Liver (tissue), 9 donors: ENCODE data around the gene PDCD1. TPM values are rescaled to one million over a fixed set of nuclear protein-coding genes. Genes with fewer than 3 reads are reported as not detected.

Experiments used
- DNase-seq: peaks from one replicate; pipeline ENCODE4 v3.0.0-alpha.2; 2017; ENCODE audit warnings: low spot score
- H3K27ac ChIP-seq, 2 donors: one replicate each; pipeline ENCODE4 v1.7.0; 2013; ENCODE audit warnings: inconsistent platforms in 2 of 2, low read length in 2 of 2, control low read depth in 1 of 2, low read depth in 1 of 2, mild to moderate bottlenecking in 1 of 2
- H3K27me3 ChIP-seq, 4 donors: one replicate each; pipeline versions ENCODE4 v1.6.1 to v1.7.0; 2013; ENCODE audit warnings: low read length in 3 of 4, inconsistent platforms in 1 of 4, mild to moderate bottlenecking in 1 of 4, moderate library complexity in 1 of 4; ENCODE audit not compliant: control insufficient read depth in 4 of 4, insufficient read depth in 4 of 4
- H3K36me3 ChIP-seq, 4 donors: one replicate each; pipeline versions ENCODE4 v1.6.1 to v1.7.0; 2013; ENCODE audit warnings: low read length in 3 of 4, mild to moderate bottlenecking in 3 of 4, low read depth in 1 of 4, moderate library complexity in 1 of 4; ENCODE audit not compliant: control insufficient read depth in 4 of 4, insufficient read depth in 3 of 4
- H3K4me1 ChIP-seq, 4 donors: one replicate each; pipeline versions ENCODE4 v1.6.1 to v1.7.0; 2013; ENCODE audit warnings: low read length in 3 of 4, mild to moderate bottlenecking in 3 of 4, moderate library complexity in 1 of 4; ENCODE audit not compliant: control insufficient read depth in 4 of 4, insufficient read depth in 4 of 4
- H3K4me3 ChIP-seq, 3 donors: one replicate each; pipeline versions ENCODE4 v1.6.1 to v1.7.0; 2013; ENCODE audit warnings: low read length in 3 of 3, control low read depth in 1 of 3, low read depth in 1 of 3, mild to moderate bottlenecking in 1 of 3
- H3K9ac ChIP-seq, 2 donors: one replicate each; pipeline ENCODE4 v1.7.0; 2013; ENCODE audit warnings: low read length in 2 of 2, mild to moderate bottlenecking in 2 of 2, moderate library complexity in 2 of 2, control low read depth in 1 of 2, low read depth in 1 of 2
- H3K9me3 ChIP-seq, 4 donors: one replicate each; pipeline versions ENCODE4 v1.6.1 to v1.7.0; 2013; ENCODE audit warnings: low read length in 3 of 4; ENCODE audit not compliant: control insufficient read depth in 4 of 4
- EGR1 ChIP-seq, 2 donors: IDR thresholded peaks; 2 replicates each; pipeline ENCODE4 v1.6.1; 2016 to 2018; ENCODE audit warnings: antibody characterized with exemption in 2 of 2, low read depth in 2 of 2
- FOXA1 ChIP-seq: IDR thresholded peaks from 2 replicates; pipeline ENCODE4 v1.6.1; 2016; ENCODE audit warnings: antibody characterized with exemption
- GABPA ChIP-seq, 2 donors: IDR thresholded peaks in 1 of 2; conservative IDR thresholded peaks in 1 of 2; 2 replicates each; pipeline ENCODE4 v1.6.1; 2016; ENCODE audit warnings: antibody characterized with exemption in 2 of 2, mild to moderate bottlenecking in 1 of 2, moderate library complexity in 1 of 2
- HNF4G ChIP-seq: IDR thresholded peaks from 2 replicates; pipeline ENCODE4 v1.6.1; 2016; ENCODE audit warnings: antibody characterized with exemption
- JUND ChIP-seq, 2 donors: IDR thresholded peaks; 2 replicates each; pipeline ENCODE4 v1.6.1; 2016; ENCODE audit warnings: antibody characterized with exemption in 2 of 2
- NR2F2 ChIP-seq: IDR thresholded peaks from 2 replicates; pipeline ENCODE4 v1.6.1; 2016; ENCODE audit warnings: antibody characterized with exemption
- RAD21 ChIP-seq, 2 donors: IDR thresholded peaks; 2 replicates each; pipeline ENCODE4 v1.6.1; 2016; ENCODE audit warnings: antibody characterized with exemption in 2 of 2, mild to moderate bottlenecking in 2 of 2
- REST ChIP-seq: IDR thresholded peaks from 2 replicates; pipeline ENCODE4 v1.6.1; 2016; ENCODE audit warnings: antibody characterized with exemption, mild to moderate bottlenecking
- SP1 ChIP-seq: IDR thresholded peaks from 2 replicates; pipeline ENCODE4 v1.6.1; 2018; ENCODE audit warnings: antibody characterized with exemption, mild to moderate bottlenecking
- ZBTB33 ChIP-seq: IDR thresholded peaks from 2 replicates; pipeline ENCODE4 v1.6.1; 2016; ENCODE audit warnings: antibody characterized with exemption
- whole genome bisulfite sequencing: extraction: QIAGEN DNeasy Blood & Tissue Kit; methylation state at CpG from one replicate; pipeline ENCODE4 v1.1.7; 2013; 5-methylcytosine and 5-hydroxymethylcytosine counted together
- polyA plus RNA-seq, 2 donors: library from polyadenylated mRNA; stranded (reverse) in 1 of 2; unstranded in 1 of 2; fragments of 200-250 nt in 1 of 2; fragments of >200 nt in 1 of 2; fragmentation: Nextera tagmentation in 1 of 2; extraction: Ambion mirVana in 1 of 2; gene quantifications; one replicate each; pipeline versions ENCODE4 v1.2.1 to v1.2.3, GENCODE V29; 2013 to 2015
- total RNA-seq, 2 donors: library from RNA; depleted of rRNA; stranded (reverse); fragments of >200 nt; gene quantifications; one replicate each; pipeline ENCODE4 v1.2.3, GENCODE V29; 2014
- TF ChIP-seq, protein P1 (sequence below): IDR thresholded peaks from 2 replicates; pipeline ENCODE4 v1.6.1; 2016; ENCODE audit warnings: antibody characterized with exemption
- TF ChIP-seq, protein P2 (sequence below): fragments of 150-350 bp; IDR thresholded peaks from 2 replicates; pipeline ENCODE4 v1.5.1; 2017; ENCODE audit warnings: improper control_type of control experiment, low read depth, low read length; ENCODE audit not compliant: missing input control
- donor health status: healthy.
- donor health status: healthy.
- donor health status: healthy.
- donor health status: healthy.
- donor health status: healthy.

The PDCD1 gene
- total and polyA plus RNA-seq, 4 donors = 0.20 to 0.37 (median 0.25) TPM; not detected in 1

DNA sequence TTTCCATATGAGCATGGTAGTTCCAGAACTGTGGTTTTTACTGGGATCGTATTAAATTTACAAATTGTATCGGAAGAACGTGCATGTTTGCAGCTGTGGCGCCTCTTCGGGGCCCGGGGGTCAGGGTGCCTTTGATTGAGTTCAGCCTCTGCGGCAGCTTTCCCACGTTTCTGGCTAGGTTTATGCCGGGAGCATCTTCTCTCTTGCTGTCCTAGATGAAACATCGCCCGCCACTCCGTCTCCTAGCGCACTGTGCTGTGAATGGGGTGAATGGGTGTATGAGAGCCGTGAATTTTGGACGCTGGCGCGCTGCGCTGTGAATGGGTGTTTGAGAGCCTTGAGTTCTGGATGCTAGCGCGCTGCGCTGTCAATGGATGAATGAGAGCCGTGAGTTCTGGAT lies 12.3 kb downstream of the PDCD1 start:
- Histone ChIP-seq H3K36me3 (no peaks in the 10 kb centered on the region), H3K9me3 (no peaks in the 10 kb centered on the region), H3K4me3 (no peak overlapping the region), H3K4me1 (peaks cover 0 to 10% (median 4%) of the 10 kb centered on the region in 4 donors), H3K9ac (no peak overlapping the region), H3K27me3 (no peaks in the 10 kb centered on the region), H3K27ac (no peak overlapping the region)
- WGBS = 92% methylated on average over 22 of the region's 22 CpGs
- TF ChIP-seq SP1 (no peak), RAD21 (IDR thresholded peaks at IDR 0.05) (no peak), NR2F2 (no peak), ZBTB33 (no peak), REST (no peak), HNF4G (no peak), EGR1 (IDR thresholded peaks at IDR 0.05; ENCODE audit: low read depth in 2 of 2) (no peak)
- TF ChIP-seq, protein P1, sequence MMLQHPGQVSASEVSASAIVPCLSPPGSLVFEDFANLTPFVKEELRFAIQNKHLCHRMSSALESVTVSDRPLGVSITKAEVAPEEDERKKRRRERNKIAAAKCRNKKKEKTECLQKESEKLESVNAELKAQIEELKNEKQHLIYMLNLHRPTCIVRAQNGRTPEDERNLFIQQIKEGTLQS = no peak
- DNase-seq = no peak

GRCh38 chr2:241844831-241845578 lies 13.7 kb downstream of the PDCD1 start:
- H3K4me3 ChIP-seq = no peak overlapping the region
- H3K36me3 ChIP-seq = no peaks in the 10 kb centered on the region
- no peak for TF ChIP-seq RAD21 (IDR thresholded peaks at IDR 0.05)
- TF ChIP-seq, protein P2, sequence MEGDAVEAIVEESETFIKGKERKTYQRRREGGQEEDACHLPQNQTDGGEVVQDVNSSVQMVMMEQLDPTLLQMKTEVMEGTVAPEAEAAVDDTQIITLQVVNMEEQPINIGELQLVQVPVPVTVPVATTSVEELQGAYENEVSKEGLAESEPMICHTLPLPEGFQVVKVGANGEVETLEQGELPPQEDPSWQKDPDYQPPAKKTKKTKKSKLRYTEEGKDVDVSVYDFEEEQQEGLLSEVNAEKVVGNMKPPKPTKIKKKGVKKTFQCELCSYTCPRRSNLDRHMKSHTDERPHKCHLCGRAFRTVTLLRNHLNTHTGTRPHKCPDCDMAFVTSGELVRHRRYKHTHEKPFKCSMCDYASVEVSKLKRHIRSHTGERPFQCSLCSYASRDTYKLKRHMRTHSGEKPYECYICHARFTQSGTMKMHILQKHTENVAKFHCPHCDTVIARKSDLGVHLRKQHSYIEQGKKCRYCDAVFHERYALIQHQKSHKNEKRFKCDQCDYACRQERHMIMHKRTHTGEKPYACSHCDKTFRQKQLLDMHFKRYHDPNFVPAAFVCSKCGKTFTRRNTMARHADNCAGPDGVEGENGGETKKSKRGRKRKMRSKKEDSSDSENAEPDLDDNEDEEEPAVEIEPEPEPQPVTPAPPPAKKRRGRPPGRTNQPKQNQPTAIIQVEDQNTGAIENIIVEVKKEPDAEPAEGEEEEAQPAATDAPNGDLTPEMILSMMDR = no peak
- no peak for TF ChIP-seq GABPA (IDR thresholded peaks at IDR 0.05 in 1 of 2, conservative IDR thresholded peaks at IDR 0.05 in 1 of 2)
- no peak for TF ChIP-seq FOXA1
- no peak for TF ChIP-seq NR2F2
- TF ChIP-seq ZBTB33 = no peak
- no peak for TF ChIP-seq JUND (IDR thresholded peaks at IDR 0.05)
- TF ChIP-seq, protein P1 = no peak
- H3K27me3 ChIP-seq = no peaks in the 10 kb centered on the region
- no peaks in the 10 kb centered on the region for H3K9me3 ChIP-seq
- 67% methylated on average over 37 of the region's 37 CpGs for WGBS
- H3K4me1 ChIP-seq = peaks cover 0 to 12% (median 4%) of the 10 kb centered on the region in 4 donors
- H3K27ac ChIP-seq = no peak overlapping the region
- H3K9ac ChIP-seq = peak overlapping the region in 1 of 2 donors; percentile 28
- no peak for DNase-seq
